Activated T-cell treated with anti-CD3 and anti-CD28 coated beads for 1 hour (primary cell): ENCODE measurements around the gene TEAD1.

Experiments used
- DNase-seq: peaks from one replicate; pipeline ENCODE4 v3.0.0-alpha.2; 2020; ENCODE audit warnings: low read depth

The TEAD1 gene

DNA sequence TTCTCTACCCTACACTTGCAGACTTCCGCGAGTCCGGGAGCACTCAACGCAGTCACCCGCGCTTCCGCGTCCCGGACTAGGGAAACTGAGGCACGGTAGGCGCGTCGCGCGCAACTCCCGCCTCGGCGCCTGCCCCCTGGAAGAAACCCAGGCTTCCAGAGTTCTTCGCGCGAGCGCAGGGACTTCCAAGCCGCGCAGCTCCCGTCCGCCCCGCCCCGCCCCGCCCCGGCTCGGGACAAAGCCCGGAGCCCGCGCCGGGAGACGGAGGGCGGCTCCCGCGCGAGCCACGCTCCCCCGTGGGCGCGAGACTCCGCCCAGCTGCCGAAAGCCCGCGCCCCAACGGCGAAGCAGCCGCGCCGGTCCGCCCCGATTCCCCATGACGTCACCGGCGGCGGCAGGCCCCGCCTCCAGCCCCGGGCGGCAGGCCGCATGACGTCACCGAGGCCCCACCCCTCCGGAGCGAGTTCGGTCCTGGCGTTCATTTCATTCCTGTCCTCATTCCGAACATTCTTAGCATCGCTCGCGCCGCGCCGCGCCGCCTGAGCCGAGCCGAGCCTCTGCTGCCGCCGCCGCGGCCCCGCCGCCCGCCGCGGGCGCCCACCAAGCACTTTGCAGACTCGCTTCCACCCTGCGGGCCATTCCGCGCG, at the start of gene TEAD1:
Gene TEAD1, plus strand, starts transcription at position 498 of the 647 bp plus-strand sequence.
- DNase-seq = peak; percentile 74

DNA sequence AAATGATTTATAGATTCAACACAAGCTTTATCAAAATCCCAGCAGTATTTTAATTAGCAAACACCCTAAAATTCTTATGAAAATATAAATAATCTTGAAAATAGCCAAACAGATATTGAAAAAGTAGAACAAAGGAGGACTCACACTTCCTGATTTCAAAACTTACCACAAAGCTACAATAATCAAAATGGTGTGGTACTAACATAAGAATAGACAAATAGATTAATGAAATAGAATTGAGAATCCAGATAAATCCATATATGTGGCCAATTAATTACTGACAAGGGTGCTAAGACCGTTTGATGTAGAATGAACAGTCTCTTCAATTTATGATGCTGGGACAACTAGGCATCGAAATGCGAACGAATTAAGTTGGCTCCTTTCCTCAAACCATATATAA, 49.6 kb upstream of the TEAD1 start:
- no peak for DNase-seq

DNA sequence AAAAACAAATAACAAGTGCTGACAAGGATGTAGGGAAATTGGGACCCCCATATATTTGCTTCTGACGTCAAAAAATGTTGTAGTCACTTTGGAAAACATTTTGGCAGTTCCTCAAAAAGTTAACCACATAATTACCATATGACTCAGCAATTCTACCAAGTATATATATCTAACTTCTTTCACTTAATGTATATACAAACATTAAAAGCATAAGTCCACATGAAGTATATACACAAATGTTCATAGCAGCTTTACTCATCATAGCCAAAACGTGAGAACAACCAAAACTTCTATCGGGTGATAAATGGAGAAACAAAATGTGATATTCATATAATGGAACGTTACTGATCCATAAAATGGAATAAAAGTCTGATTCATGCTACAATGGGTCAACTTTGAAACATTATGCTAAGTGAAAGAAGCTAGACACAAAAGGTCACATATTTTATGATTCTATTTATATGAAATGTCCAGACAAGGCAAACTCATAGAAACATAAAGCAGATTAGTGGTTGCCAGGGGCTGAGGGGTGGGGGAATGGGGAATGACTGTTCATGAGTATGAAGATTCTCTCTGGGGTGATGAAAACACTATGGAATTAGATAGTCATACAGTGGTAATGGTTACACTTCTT, 48.7 kb upstream of the TEAD1 start:
- DNase-seq = no peak

DNA sequence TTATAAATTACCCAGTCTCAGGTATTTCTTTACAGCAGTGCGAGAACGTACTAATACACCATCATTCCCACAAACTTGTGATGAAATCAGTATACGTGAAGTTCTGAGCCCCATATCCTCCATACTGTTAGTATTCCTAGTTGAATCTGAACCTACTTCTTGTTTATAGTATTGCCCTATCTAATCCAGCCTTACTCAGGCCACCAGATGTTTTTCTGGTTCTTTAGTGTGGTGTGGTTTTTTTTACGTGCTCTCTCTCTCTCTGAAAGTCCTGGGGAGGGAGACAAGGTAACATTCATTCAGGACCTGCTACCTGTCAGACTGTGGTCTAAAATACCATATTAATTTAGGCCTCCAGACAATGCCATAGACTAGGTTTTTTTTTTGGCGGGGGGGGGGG, 47.6 kb upstream of the TEAD1 start:
- no peak for DNase-seq

DNA sequence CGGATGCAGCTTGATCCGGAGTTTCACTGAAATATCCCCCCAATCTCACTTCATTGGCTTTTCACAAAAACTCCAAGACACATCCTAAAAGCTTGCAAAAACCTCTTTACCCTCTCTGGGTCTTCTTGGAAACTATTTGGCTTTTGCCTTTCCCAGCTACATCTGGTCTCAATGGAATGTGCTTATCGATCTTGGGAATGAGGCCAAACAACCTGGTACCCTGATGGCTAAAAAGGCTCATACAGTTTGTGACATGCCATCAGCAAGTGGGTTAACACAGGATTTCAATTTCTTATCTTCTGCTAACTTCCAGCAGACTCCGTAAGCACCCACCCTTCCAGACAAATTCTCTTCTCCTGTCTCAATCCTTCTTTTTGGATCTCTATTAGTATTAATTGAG, 45.9 kb upstream of the TEAD1 start:
- DNase-seq = no peak

DNA sequence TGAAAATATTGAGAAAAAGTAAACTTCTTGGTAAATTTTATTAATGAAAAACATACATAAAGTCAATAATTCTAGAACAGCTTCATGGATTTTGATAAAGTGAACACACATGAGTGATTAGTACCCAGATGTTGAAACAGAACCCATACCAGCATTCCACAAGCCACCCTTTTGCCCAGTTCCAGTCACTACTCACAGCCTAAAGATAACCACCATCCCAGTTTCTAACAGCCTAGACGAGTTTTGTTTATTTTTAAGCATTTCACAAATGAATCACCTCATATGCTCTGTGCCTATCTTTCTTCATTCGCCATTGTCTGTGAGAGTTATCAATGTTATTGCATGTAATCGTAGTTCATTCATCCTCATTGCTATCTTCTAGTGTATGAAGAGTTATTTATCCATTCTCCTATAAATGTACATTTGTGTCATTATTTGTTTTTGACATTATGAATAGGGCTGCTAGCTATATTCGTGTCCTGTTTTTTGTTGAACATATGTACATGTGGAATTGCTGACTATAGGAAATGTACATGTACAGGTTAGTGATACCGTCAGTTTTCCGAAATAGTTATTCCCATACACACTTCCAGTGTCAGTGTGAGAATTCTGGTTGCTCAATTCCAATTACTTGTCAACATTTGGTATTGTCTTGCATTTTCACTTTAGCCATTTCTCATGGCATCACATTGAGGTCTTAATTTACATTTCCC, 44.5 kb upstream of the TEAD1 start:
- DNase-seq = no peak

DNA sequence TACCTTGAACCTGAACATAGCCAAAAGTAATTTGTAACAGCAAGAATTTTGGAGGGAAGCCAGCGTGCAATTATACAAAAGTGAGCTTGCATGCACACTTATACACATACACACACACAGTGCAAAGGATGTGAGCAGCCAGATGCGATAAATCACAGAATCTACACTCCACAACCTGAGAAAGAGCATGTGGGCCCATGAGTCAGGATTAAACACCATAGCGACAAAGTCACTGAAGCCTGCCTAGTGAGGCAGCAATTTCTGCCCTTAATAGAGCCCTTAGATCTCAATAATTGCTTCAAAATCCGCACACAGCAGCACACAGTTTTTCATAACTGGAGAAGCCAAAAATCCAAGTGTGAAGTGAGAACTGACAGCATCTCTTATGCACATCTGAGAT, 42.6 kb upstream of the TEAD1 start:
- DNase-seq = no peak

DNA sequence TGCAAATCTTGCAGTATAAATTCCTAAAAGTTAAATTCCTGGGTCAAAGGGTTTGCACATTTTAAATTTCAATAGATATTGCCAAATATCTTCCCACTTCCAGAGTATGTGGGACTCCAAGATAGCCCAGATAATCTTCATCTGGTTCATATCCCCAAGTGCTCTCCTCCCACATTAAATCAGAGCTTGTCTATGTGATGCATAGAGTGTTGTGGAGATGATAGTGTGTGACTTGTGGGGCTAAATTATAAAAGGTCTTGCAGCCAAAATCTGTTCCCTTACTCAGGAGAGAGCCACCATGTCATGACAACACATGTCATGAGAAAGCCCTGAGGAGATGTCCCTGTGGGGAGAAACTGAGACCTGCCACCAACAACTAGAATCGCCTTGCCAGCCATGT, 39.9 kb upstream of the TEAD1 start:
- DNase-seq = no peak

DNA sequence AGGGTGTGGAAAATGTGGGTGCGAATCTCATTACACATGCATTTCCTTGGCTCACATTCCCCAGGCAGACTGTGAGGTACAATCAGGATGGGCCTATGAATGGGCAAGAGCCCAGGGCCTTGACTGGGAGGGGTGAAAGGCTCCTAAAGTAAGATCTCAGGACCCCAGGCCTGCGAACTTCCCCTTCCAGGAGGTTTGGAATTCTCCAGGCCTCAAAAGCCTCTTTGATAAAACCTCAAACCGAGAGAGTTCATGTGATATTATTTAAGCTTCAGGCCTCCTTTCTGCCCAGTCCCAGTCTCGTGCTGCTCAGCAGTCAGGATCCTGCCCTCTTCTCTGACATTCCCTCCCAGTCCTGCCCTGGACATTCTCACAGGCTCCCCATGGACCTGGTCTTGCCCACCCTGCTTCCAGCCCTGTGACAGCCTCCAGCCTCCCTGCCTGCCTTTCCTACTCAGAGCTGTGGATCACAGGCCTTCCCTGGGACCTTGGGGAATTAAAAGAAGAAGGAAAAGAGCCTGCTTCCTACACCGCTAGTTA, 37.3 kb upstream of the TEAD1 start:
- no peak for DNase-seq

DNA sequence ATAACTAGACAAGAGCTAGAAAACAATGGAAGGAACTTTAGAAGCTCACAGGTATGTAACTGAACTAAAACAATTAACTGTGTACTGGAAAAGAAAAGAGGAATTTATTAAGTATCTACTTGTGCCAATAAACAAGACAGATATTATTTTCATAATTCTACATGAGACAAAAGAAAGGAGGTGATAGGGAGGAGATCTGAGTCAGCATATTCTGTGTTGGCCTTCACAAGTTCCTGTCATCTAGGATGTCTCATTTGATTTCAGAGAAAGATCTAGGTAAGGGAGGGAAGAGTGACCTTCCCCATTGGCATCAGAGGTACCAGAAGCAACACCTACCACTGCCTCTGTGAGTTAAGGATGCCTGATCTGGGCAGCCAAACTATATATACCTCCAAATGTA, 34.8 kb upstream of the TEAD1 start:
- no peak for DNase-seq

DNA sequence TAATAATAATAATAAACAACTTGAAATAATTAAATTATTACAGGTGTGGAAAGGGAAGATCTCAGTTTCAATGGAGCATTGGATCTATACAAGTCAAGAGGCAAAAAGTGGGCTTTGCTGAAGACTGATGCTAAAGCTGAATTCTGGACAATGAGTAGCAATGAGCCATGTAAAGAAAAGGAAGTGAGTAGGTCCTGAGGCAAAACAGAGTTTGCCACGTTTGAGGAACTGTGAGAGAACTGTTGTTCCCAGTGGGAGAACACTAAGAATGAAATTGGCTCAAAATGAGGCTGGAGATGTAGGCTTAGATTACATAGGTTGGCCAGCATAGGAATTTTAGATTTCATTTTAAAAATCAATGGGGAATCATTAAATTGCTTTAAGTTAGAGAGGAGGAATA, 33.9 kb upstream of the TEAD1 start:
- DNase-seq = no peak

DNA sequence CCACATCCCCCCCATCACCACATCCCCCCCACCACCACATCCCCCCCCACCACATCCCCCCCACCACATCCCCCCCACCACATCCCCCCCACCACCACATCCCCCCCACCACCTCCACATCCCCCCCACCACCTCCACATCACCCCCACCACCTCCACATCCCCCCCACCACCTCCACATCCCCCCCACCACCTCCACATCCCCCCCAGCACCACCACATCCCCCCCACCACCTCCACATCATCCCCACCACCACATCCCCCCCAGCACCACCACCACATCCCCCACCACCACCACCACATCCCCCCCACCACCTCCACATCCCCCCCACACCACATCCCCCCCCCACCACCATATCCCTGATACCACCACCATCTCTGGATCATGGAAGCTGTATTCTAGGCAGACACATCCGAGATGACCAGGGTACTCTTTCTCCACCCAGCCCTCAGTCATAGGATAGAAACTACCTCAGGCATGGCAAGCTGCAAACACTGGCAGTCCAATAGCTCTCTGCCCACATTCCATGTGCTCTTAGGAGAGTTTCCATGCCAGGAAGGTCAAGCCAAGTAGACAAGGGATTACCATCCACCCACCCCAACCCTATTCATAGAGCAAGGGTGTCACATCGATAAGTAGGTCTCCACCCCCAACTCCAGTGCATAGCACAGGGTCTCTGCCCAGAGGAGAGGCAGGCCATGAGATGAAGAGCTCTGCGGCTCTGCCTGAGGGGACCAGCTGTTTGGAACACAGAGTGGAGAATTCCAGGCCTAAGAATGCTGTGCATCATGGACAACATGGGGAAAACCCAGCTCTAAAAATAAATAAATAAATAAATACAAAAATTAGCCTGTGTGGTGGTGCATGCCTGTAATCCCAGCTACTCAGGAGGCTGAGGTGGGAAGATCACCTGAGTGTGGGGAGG, 33.0 kb upstream of the TEAD1 start:
- DNase-seq = no peak

DNA sequence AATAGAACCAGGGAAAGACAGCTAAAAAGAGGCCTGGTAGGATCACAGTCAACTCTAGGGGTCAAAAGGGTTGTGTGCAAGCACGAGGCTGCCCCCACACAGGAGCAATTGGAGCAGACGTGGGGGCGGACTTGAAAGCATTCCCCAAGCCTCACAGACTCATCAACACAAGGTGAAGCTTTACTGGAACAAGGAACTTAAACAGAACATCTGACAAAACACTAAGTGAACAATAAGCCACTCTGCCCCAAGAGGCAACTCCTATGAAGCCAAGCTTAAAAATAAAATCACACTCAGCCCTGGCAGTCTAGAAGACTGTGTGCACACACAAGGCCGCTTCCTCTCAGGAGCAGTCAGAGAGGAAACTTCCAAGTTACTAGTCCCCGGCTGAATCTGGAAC, 32.2 kb upstream of the TEAD1 start:
- no peak for DNase-seq

DNA sequence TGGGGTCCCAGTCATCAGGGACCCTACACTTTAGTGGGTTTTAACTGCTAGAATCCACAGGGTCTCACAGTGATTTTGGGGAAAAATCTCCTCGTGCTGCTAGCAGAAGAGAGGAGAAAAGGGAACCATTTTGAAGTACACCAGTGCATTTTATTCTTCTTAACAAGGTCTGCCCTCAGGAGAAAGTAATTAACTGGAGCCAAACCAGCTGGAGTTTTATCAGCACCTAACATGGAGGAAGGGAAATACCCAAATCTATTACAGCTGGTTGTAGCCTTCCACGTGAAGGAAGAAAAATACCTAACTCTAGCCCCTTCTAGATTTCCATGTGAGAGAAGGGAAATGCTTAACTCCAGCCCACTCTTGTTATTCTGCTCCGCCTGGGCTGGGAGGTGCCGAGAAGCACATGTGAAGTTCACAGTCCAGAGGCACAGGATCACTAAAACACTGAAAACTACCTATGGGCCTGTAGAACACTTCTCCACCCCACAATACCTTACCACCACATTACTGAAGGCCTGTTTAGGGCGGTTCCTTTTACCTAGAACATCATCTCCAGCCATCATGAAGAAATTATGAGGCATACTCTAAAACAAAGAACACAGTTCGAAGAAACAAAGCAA, 31.3 kb upstream of the TEAD1 start:
- DNase-seq = no peak

DNA sequence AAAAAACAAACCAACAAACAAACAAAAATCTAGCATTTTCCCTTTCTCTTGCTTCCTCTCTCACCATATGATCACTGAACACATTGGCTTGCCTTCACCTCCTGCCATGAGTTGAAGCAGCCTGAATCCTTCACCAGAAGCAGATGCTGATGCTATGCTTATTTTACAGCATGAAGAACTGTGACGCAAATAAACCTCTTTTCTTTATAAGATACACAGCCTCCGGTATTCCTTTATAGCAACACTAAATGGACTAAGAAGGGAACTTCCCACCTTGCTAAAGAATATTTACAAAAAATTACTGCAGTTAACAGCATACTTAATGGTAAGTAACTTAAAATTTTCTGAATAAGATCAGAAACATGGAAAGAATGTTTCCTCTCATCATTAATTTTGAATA, 27.7 kb upstream of the TEAD1 start:
- DNase-seq = no peak

DNA sequence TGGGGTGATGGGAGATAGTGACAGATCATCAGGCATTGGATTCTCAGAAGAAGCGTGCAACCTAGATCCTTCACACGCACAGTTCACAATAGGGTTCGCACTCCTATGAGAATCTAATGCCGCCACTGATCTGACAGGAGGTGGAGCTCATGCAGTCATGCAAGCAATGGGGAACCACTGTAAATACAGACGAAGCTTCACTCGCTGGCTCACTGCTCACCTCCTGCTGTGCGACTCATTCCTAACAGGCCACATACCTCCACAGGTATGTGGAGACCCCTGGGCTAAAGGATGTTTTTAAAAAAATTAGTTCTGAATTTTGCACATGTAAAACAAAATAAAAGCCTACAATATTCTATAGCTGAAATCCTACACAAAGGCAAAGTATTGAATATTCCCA, 20.5 kb upstream of the TEAD1 start:
- no peak for DNase-seq

DNA sequence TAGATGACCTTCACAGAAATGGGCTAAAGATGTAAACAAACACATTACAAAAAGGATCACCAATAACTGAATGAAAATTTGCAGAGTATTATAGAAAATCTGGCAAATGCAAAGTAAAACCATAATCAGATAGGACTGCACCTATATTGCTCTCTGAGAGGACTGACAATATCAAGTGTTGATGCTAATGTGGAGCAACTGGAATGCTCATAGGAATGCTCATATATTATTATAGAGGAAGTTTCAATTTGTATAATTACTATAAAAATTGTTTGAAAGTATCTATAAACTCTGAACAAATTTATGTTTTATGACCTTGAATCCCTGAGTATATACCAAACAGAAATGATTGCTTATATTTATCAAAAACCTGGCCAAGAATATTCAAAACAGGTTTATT, 18.4 kb upstream of the TEAD1 start:
- DNase-seq = no peak

DNA sequence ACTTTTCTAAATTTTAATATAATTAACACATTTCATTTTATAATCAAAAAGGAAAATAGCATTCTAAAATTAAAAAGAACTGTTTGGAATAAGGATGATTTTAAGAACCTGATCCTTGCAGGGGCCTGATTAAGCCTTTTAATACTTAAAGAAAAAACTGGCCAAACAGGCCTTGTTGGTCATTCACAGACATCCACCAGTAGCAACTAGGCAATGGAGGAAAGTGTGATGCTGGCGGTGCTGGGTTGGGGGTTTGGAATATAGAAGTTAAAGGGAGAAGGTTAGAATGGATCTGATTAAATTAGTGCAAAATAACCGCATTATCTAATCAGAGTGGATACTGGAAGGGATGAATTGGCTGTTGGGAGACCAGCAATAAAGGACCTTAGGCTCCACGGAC, 16.9 kb upstream of the TEAD1 start:
- no peak for DNase-seq

DNA sequence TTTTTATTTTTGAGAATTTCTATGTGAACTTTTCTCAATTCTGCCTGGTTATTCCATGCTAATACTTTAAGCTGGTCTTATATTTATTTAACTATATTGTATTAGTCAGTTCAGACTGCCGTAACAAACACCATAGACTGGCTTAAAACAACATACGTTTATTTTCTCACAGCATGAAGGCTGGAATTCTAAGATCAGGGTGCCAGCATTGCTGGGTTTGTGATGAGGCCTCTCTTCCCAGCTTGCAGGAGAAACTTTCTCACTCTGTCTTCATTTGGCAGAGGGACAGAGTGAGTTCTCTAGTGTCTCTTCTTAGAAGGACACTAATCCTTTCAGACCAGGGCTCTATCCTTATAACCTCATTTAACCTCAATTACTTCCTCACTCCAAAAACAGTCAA, 16.2 kb upstream of the TEAD1 start:
- no peak for DNase-seq

DNA sequence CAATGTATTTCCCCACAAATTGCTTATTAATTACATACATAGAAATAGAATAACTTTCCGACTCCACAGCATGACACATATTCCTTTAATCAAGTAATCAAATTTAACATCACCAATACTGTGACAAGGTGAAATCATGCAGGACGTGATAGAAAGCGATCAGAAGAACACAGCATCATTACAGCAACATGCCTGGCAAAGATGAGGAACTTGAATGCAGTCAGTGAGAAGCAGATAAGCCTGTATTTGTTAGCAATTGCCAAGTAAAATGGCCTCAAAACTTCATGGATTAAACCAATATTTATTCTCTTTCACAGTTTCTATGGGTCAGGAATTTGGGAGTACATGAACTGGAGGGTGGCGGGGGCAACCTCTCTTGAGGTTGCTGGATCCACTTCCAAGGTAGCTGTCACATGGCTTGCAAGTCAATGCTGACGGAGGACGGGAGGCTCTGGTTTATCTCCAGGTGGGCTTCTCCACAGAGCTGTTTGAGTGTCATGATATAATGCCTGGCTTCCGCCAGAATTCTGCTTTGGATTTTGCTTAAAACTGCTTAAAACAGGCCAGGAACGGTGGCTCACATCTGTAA, 12.0 kb upstream of the TEAD1 start:
- no peak for DNase-seq

DNA sequence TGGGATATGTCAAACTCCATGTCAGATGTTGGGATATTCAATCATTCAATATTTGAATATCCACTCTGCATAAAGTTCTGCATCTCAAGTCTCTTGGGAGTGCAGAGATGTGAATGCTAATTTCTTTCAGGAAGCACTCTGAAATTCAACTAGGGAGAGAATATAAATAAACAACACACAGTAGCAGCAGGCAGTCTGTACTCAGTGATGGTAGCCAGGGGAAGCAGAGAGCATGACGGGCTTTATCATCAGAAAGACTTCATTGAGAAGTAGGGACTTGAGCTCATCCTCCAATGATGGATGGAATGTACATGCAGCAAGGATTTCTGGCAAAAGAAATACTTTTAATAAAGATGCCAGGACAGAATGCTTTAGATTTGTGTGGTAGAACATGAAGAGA, 9.8 kb upstream of the TEAD1 start:
- DNase-seq = no peak
